B cell (primary cell): ENCODE data around the gene GMPR.

Source experiments
- CTCF ChIP-seq: fragments of 200-600 bp; IDR thresholded peaks from one replicate; pipeline ENCODE4 v1.8.0; 2022; ENCODE audit warnings: antibody characterized with exemption, mild to moderate bottlenecking
- EZH2 ChIP-seq: IDR thresholded peaks from 2 replicates; pipeline ENCODE4 v1.6.1; 2012; ENCODE audit warnings: borderline replicate concordance, low read depth, mild to moderate bottlenecking, moderate library complexity, low read length; ENCODE audit not compliant: insufficient read depth, poor library complexity, severe bottlenecking

- TF ChIP-seq CTCF (no peak), EZH2 (no peak)
Observed at GRCh38 chr6:16190214-16190613, 48.2 kb upstream of the GMPR start.
